ENCODE data around the gene ZSCAN20.

DNA sequence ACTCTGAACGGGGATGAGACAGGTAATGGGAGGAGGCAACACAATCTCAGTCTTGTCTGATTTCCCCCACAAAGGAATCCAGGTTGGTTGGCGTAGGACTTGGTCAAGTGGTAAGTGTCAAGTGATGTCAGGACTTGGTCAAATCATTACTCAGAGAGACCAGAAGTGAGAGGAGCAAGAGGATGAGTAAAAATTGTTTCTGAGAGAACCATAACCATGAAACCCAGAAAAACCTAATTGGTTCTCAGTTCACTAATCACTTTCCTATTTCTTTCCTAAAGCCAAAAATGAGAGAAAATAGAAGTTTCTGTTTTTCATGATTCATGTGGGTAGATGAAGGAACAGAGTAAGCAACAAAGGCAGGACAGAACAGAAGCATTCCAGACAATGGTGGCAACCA lies 46.5 kb upstream of the ZSCAN20 start:
- TF ChIP-seq, protein P1, sequence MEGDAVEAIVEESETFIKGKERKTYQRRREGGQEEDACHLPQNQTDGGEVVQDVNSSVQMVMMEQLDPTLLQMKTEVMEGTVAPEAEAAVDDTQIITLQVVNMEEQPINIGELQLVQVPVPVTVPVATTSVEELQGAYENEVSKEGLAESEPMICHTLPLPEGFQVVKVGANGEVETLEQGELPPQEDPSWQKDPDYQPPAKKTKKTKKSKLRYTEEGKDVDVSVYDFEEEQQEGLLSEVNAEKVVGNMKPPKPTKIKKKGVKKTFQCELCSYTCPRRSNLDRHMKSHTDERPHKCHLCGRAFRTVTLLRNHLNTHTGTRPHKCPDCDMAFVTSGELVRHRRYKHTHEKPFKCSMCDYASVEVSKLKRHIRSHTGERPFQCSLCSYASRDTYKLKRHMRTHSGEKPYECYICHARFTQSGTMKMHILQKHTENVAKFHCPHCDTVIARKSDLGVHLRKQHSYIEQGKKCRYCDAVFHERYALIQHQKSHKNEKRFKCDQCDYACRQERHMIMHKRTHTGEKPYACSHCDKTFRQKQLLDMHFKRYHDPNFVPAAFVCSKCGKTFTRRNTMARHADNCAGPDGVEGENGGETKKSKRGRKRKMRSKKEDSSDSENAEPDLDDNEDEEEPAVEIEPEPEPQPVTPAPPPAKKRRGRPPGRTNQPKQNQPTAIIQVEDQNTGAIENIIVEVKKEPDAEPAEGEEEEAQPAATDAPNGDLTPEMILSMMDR (IDR thresholded peaks at IDR 0.05; ENCODE audit: poor library complexity, severe bottlenecking) = no peak
- no peak for TF ChIP-seq POLR2AphosphoS5 (IDR thresholded peaks at IDR 0.05)
- TF ChIP-seq, protein P2, sequence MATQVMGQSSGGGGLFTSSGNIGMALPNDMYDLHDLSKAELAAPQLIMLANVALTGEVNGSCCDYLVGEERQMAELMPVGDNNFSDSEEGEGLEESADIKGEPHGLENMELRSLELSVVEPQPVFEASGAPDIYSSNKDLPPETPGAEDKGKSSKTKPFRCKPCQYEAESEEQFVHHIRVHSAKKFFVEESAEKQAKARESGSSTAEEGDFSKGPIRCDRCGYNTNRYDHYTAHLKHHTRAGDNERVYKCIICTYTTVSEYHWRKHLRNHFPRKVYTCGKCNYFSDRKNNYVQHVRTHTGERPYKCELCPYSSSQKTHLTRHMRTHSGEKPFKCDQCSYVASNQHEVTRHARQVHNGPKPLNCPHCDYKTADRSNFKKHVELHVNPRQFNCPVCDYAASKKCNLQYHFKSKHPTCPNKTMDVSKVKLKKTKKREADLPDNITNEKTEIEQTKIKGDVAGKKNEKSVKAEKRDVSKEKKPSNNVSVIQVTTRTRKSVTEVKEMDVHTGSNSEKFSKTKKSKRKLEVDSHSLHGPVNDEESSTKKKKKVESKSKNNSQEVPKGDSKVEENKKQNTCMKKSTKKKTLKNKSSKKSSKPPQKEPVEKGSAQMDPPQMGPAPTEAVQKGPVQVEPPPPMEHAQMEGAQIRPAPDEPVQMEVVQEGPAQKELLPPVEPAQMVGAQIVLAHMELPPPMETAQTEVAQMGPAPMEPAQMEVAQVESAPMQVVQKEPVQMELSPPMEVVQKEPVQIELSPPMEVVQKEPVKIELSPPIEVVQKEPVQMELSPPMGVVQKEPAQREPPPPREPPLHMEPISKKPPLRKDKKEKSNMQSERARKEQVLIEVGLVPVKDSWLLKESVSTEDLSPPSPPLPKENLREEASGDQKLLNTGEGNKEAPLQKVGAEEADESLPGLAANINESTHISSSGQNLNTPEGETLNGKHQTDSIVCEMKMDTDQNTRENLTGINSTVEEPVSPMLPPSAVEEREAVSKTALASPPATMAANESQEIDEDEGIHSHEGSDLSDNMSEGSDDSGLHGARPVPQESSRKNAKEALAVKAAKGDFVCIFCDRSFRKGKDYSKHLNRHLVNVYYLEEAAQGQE (IDR thresholded peaks at IDR 0.05; ENCODE audit: borderline replicate concordance) = no peak
- TF ChIP-seq MXI1 (conservative IDR thresholded peaks at IDR 0.05; ENCODE audit: poor library complexity, severe bottlenecking) = no peak
- no peak for TF ChIP-seq SMC3 (conservative IDR thresholded peaks at IDR 0.05; ENCODE audit: poor library complexity)
- no peak for TF ChIP-seq TAF1 (IDR thresholded peaks at IDR 0.05; ENCODE audit: low read depth)
- TF ChIP-seq RAD21 (conservative IDR thresholded peaks at IDR 0.05) = no peak
- TF ChIP-seq EZH2 (IDR thresholded peaks at IDR 0.05; ENCODE audit: borderline replicate concordance, insufficient read depth, low read length, poor library complexity, severe bottlenecking) = no peak

Data from neural cell (in vitro differentiated cells).